ENCODE data around the gene LELP1.

- TF ChIP-seq RERE (CRISPR knock-in tag; IDR thresholded peaks at IDR 0.05; ENCODE audit: low read depth) = no peak
- TF ChIP-seq, protein P1, sequence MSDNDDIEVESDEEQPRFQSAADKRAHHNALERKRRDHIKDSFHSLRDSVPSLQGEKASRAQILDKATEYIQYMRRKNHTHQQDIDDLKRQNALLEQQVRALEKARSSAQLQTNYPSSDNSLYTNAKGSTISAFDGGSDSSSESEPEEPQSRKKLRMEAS (IDR thresholded peaks at IDR 0.05) = no peak
- no peak for TF ChIP-seq MXD4 (CRISPR knock-in tag; IDR thresholded peaks at IDR 0.05)
- TF ChIP-seq ZBTB21 (CRISPR knock-in tag; IDR thresholded peaks at IDR 0.05) = no peak
These were observed 38.9 kb downstream of the LELP1 start for GRCh38 chr1:153242160-153242559.

All from HepG2 (cell line).